Measurements from ENCODE around the gene ABCA2.

The ABCA2 gene

DNA sequence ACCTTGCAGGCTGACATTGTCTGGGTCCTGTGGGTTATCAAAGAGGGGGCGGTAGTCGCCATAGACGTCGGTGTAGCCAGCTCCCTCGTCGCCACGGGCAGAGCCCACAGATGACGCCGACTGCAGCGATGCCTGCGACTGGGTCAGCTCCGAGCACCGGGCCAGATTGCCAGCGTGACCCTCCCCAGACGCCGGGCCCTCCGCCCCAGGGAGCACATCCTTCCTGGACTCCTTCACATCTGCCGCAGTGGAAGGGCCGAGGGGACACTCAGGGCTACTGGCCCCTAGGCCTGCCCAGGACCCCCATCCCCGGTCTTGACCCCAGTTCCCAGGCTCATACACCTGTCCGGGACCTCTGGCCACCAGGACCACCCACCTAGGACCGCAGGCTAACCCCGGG is 13.9 kb downstream of the ABCA2 start:
- TF ChIP-seq CTCF (IDR thresholded peaks at IDR 0.05; ENCODE audit: low read depth, low read length), result no peak
- no peak overlapping the region for H3K4me3 ChIP-seq (replicated peaks in 1 of 2; ENCODE audit: low read depth in 2 of 2, low read length in 2 of 2)
- DNase-seq (ENCODE audit: low read depth in 2 of 2), result no peak

GRCh38 chr9:137013571-137013940 is 14.5 kb downstream of the ABCA2 start:
- DNase-seq (ENCODE audit: low read depth in 2 of 2), result no peak
- TF ChIP-seq CTCF (IDR thresholded peaks at IDR 0.05; ENCODE audit: low read depth, low read length), result no peak
- no peak overlapping the region for H3K4me3 ChIP-seq (replicated peaks in 1 of 2; ENCODE audit: low read depth in 2 of 2, low read length in 2 of 2)

GRCh38 chr9:137012694-137013570 is 15.1 kb downstream of the ABCA2 start:
- no peak overlapping the region for H3K4me3 ChIP-seq (replicated peaks in 1 of 2; ENCODE audit: low read depth in 2 of 2, low read length in 2 of 2)
- DNase-seq (ENCODE audit: low read depth in 2 of 2), result no peak
- no peak for TF ChIP-seq CTCF (IDR thresholded peaks at IDR 0.05; ENCODE audit: low read depth, low read length)

DNA sequence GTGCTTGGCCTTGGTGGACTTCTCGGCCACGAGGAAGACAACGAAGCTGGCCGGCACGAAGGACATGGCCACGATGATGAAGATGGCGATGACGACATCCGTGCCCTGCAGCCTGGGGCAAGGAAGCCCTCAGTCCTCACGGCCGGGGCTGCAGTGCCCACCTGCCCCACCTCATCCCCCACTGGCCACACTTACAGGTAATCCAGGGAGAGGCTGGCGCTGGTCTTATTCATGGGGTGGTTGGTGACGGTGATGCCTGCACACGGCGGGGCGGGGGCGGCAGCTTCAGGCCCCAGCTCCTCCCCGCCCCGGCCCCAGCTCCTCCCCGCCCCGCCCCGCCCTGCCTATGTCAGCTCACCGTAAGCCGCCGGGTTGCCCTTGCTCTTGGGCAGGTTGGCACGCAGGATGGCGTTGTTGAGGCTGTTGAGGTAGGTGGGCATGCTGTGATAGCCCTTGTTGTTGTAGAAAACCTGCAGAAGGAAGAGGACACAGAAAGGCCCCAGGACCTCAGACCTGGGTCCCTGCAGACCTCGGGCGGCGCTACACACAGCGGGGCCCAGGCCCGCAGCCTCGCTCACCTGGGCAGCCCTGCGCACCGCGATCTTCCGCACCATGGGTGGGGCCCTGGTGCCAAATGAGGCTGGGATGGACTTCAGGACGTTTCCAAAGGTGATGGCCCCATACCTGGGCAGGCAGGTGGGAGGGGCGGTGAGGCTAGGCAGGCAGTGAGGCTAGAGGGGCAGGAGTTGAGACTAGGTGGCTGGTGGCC is 15.9 kb downstream of the ABCA2 start:
- TF ChIP-seq CTCF (IDR thresholded peaks at IDR 0.05; ENCODE audit: low read depth, low read length), result no peak
- no peak for DNase-seq (ENCODE audit: low read depth in 2 of 2)
- H3K4me3 ChIP-seq (replicated peaks in 1 of 2; ENCODE audit: low read depth in 2 of 2, low read length in 2 of 2), result no peak overlapping the region

- no peak for TF ChIP-seq CTCF (IDR thresholded peaks at IDR 0.05; ENCODE audit: low read depth, low read length)
- DNase-seq (ENCODE audit: low read depth in 2 of 2), result no peak
- no peak overlapping the region for H3K4me3 ChIP-seq (replicated peaks in 1 of 2; ENCODE audit: low read depth in 2 of 2, low read length in 2 of 2)
Observed at GRCh38 chr9:137011156-137011555, 16.9 kb downstream of the ABCA2 start.

DNA sequence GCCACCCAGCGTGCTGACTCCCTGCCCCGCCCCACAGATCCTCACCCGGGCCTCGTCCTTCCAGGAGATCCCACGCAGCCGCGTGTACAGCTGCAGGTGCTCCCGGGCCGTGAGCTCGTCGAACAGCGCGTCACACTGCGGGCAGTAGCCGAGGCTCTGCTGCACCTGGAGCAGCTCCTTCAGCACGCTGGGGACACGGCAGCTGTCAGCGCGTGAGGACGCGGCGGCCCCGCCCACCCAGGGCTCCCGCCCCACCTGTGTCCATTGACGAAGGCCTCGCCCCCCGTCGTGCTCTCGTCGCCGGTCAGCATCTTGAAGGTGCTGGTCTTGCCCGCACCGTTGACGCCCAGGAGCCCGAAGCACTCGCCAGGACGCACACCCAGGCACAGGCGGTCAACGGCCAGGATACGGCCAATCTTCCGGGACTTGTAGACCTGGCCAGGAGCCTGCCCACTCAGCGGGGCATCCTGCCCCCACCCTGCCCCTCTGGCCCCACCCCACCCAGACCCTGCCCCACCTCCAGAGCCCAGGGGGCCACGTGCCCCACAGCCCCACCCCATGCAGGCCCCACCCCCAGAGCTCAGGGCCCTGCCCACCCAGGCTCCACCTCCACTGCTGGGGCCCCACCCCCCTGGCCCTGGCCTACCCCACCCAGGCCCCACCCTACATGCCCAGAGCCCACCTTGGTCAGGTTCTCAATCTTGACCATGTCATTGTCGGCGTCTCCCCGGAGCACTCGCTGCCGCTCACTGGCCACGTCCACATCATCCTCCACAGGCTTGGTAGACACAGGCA is 17.9 kb downstream of the ABCA2 start:
- DNase-seq (ENCODE audit: low read depth in 2 of 2), result no peak
- H3K4me3 ChIP-seq (replicated peaks in 1 of 2; ENCODE audit: low read depth in 2 of 2, low read length in 2 of 2), result no peak overlapping the region
- no peak for TF ChIP-seq CTCF (IDR thresholded peaks at IDR 0.05; ENCODE audit: low read depth, low read length)

Measured in cardiac fibroblast (primary cell).